ENCODE results near the gene CENPK. TPM values are rescaled to one million over a fixed set of nuclear protein-coding genes. Genes with fewer than 3 reads are reported as not detected.

Gene CENPK
- polyA plus RNA-seq, 1 of the 3 experiments (the other 2 are of a cell fraction), result 5.4 TPM

DNA sequence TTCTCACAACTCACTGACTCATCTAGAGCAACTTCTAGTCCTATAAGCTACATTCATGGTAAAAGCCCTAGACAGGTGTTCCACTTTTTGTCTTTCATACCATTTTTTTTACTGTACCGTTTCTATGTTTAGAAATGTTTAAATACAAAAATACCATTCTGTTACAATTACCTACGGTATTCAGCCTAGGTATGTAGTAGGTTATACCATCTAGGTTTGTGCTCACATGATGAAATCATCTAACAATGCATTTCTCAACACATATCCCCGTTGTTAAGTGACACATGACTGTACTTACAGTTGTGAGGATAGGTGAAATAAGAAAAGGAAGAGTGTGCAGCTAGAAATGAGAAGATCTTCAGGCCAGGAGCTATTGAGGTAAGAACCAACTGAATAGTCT, 6.2 kb downstream of the CENPK start:
- no peaks in the 10 kb centered on the region for H3K27me3 ChIP-seq (ENCODE audit: insufficient read depth)
- H3K9me2 ChIP-seq, result no peaks in the 10 kb centered on the region
- no peak overlapping the region for H3K4me2 ChIP-seq
- no peak overlapping the region for H3K4me3 ChIP-seq (ENCODE audit: low read depth in 2 of 2, low read length in 1 of 2)
- no peak overlapping the region for H3K27ac ChIP-seq (ENCODE audit: low read depth in 2 of 2, low read length in 1 of 2)
- ChIA-PET CTCF (no interaction called here), POLR2A (no interaction called here)
- no peaks in the 10 kb centered on the region for H3F3A ChIP-seq (replicated peaks; ENCODE audit: insufficient read depth)
- no peaks in the 10 kb centered on the region for H4K20me1 ChIP-seq (ENCODE audit: insufficient read depth)
- 84% methylated on average over 3 of the region's 3 CpGs for WGBS (ENCODE audit: low lambda C conversion rate)
- peaks cover 57% of the 10 kb centered on the region for H3K79me2 ChIP-seq (ENCODE audit: insufficient read depth)
- H3K9me3 ChIP-seq, result no peaks in the 10 kb centered on the region
- no peak overlapping the region for H2AFZ ChIP-seq (ENCODE audit: low read depth)
- H3K4me1 ChIP-seq (ENCODE audit: control insufficient read depth in 1 of 2, insufficient read depth in 2 of 2, low read depth in 1 of 2, low read length in 1 of 2), result peaks cover 0 to 2% of the 10 kb centered on the region in 2 experiments; a peak in 1 of 4 replicates
- TF ChIP-seq, protein P1, sequence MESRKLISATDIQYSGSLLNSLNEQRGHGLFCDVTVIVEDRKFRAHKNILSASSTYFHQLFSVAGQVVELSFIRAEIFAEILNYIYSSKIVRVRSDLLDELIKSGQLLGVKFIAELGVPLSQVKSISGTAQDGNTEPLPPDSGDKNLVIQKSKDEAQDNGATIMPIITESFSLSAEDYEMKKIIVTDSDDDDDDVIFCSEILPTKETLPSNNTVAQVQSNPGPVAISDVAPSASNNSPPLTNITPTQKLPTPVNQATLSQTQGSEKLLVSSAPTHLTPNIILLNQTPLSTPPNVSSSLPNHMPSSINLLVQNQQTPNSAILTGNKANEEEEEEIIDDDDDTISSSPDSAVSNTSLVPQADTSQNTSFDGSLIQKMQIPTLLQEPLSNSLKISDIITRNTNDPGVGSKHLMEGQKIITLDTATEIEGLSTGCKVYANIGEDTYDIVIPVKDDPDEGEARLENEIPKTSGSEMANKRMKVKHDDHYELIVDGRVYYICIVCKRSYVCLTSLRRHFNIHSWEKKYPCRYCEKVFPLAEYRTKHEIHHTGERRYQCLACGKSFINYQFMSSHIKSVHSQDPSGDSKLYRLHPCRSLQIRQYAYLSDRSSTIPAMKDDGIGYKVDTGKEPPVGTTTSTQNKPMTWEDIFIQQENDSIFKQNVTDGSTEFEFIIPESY (IDR thresholded peaks at IDR 0.05; ENCODE audit: borderline replicate concordance, low read depth), result no peak
- TF ChIP-seq RAD21 (IDR thresholded peaks at IDR 0.05; ENCODE audit: low read length) (no peak), NFIC (IDR thresholded peaks at IDR 0.05; ENCODE audit: borderline replicate concordance) (no peak), SMC3 (IDR thresholded peaks at IDR 0.05; ENCODE audit: low read depth, low read length) (no peak), ELF1 (IDR thresholded peaks at IDR 0.05) (no peak)
- TF ChIP-seq, protein P2, sequence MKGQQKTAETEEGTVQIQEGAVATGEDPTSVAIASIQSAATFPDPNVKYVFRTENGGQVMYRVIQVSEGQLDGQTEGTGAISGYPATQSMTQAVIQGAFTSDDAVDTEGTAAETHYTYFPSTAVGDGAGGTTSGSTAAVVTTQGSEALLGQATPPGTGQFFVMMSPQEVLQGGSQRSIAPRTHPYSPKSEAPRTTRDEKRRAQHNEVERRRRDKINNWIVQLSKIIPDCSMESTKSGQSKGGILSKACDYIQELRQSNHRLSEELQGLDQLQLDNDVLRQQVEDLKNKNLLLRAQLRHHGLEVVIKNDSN (IDR thresholded peaks at IDR 0.05; ENCODE audit: borderline replicate concordance, low read depth), result no peak
- DNase-seq, result no peak
- H3K36me3 ChIP-seq (replicated peaks in 1 of 2; ENCODE audit: control insufficient read depth in 1 of 2, insufficient read depth in 2 of 2, low read length in 1 of 2), result peaks cover 10 to 17% of the 10 kb centered on the region in 2 experiments
- no peak overlapping the region for H3K9ac ChIP-seq

DNA sequence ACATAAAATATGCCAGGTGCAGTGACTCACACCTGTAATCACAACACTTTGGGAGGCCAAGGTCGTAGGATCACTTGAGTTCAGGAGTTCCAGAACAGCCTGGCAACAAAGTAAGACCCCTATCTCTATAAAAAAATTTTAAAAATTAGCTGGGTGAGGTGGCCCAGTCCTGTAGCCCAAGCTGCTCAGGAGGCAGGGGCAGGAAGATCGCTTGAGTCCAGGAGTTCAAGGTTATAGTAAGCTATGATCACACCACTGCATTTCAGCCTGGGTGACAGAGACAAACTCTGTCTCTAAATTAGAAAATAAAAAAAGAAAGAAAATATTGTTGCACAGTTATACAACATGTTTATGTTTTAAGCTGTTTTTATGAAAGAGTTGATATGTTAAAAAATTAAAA, 6.8 kb downstream of the CENPK start:
- no peak overlapping the region for H3K27ac ChIP-seq (ENCODE audit: low read depth in 2 of 2, low read length in 1 of 2)
- TF ChIP-seq CHD2 (IDR thresholded peaks at IDR 0.05; ENCODE audit: low read length, partially characterized antibody) (no peak), FOSL2 (IDR thresholded peaks at IDR 0.05; ENCODE audit: borderline replicate concordance, low read depth) (no peak), RFX5 (IDR thresholded peaks at IDR 0.05; ENCODE audit: low read length) (no peak), GATA2 (CRISPR knock-in tag; IDR thresholded peaks at IDR 0.05) (no peak), RXRA (IDR thresholded peaks at IDR 0.05; ENCODE audit: borderline replicate concordance, low read depth) (no peak), FOXM1 (IDR thresholded peaks at IDR 0.05; ENCODE audit: low read depth) (no peak), POLR2AphosphoS5 (IDR thresholded peaks at IDR 0.05; ENCODE audit: low read depth, low read length) (no peak)
- TF ChIP-seq, protein P2 (IDR thresholded peaks at IDR 0.05; ENCODE audit: borderline replicate concordance, low read depth), result no peak
- TF ChIP-seq, protein P3, sequence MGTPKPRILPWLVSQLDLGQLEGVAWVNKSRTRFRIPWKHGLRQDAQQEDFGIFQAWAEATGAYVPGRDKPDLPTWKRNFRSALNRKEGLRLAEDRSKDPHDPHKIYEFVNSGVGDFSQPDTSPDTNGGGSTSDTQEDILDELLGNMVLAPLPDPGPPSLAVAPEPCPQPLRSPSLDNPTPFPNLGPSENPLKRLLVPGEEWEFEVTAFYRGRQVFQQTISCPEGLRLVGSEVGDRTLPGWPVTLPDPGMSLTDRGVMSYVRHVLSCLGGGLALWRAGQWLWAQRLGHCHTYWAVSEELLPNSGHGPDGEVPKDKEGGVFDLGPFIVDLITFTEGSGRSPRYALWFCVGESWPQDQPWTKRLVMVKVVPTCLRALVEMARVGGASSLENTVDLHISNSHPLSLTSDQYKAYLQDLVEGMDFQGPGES (IDR thresholded peaks at IDR 0.05; ENCODE audit: low read depth, low read length), result no peak
- TF ChIP-seq, protein P4, sequence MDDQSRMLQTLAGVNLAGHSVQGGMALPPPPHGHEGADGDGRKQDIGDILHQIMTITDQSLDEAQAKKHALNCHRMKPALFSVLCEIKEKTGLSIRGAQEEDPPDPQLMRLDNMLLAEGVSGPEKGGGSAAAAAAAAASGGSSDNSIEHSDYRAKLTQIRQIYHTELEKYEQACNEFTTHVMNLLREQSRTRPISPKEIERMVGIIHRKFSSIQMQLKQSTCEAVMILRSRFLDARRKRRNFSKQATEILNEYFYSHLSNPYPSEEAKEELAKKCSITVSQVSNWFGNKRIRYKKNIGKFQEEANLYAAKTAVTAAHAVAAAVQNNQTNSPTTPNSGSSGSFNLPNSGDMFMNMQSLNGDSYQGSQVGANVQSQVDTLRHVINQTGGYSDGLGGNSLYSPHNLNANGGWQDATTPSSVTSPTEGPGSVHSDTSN (IDR thresholded peaks at IDR 0.05), result no peak
- no peaks in the 10 kb centered on the region for H3K9me3 ChIP-seq
- no peak overlapping the region for H3K9ac ChIP-seq
- 88% methylated on average over 2 of the region's 2 CpGs for WGBS (ENCODE audit: low lambda C conversion rate)
- peaks cover 10 to 22% of the 10 kb centered on the region in 2 experiments for H3K36me3 ChIP-seq (replicated peaks in 1 of 2; ENCODE audit: control insufficient read depth in 1 of 2, insufficient read depth in 2 of 2, low read length in 1 of 2)
- no peaks in the 10 kb centered on the region for H3K4me1 ChIP-seq (ENCODE audit: control insufficient read depth in 1 of 2, insufficient read depth in 2 of 2, low read depth in 1 of 2, low read length in 1 of 2)
- DNase-seq, result no peak
- H3K4me2 ChIP-seq, result no peak overlapping the region
- no peaks in the 10 kb centered on the region for H3F3A ChIP-seq (replicated peaks; ENCODE audit: insufficient read depth)
- no peak overlapping the region for H2AFZ ChIP-seq (ENCODE audit: low read depth)
- no peak overlapping the region for H3K4me3 ChIP-seq (ENCODE audit: low read depth in 2 of 2, low read length in 1 of 2)
- ChIA-PET CTCF (no interaction called here), POLR2A (no interaction called here)
- H3K79me2 ChIP-seq (ENCODE audit: insufficient read depth), result peaks cover 52% of the 10 kb centered on the region
- H3K27me3 ChIP-seq (ENCODE audit: insufficient read depth), result no peaks in the 10 kb centered on the region
- H4K20me1 ChIP-seq (ENCODE audit: insufficient read depth), result no peaks in the 10 kb centered on the region
- no peaks in the 10 kb centered on the region for H3K9me2 ChIP-seq

Measured in SK-N-SH (cell line).